Stimulated activated naive CD8-positive, alpha-beta T cell treated with anti-CD3 and anti-CD28 coated beads, Interleukin-15, Interleukin-2, amounts not matched to agents 100 U/mL and 50 U/mL, for 24 hours (primary cell): ENCODE results near the gene PIGT.
"Not testable (repeated sequence)": the region's sequence is repeated elsewhere in the genome, so short reads cannot be mapped to it uniquely, and the experiment has no call there.

ENCODE experiments used
- ATAC-seq: fragments of 150-1000 bp; cut with Tn5 transposase; one replicate; pipeline ENCODE4 v1.10.0; 2021
- DNase-seq: peaks from one replicate; pipeline ENCODE4 v3.0.0; 2021

PIGT gene

GRCh38 chr20:45462711-45463509 is 47.0 kb downstream of the PIGT start:
- no peak for ATAC-seq
- no peak for DNase-seq

DNA sequence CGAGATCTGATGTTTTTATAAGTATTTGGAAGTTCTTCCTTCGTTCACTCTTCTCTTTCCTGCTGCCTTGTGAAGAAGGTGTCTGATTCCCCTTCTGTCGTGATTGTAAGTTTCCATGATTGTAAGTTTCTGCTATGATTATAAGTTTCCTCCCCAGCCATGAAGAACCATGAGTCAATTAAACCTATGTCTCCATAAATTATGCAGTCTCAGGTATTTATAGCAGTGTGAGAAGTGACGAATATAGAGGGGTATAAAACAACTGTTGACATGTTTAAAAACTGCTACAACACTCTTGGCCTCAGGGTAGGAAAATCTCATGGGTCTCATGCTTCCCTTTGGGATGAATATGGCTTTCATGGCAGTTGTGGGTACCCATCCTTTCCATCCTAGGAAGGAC is 47.8 kb downstream of the PIGT start:
- ATAC-seq (peak; percentile 42), DNase-seq (no peak)

DNA sequence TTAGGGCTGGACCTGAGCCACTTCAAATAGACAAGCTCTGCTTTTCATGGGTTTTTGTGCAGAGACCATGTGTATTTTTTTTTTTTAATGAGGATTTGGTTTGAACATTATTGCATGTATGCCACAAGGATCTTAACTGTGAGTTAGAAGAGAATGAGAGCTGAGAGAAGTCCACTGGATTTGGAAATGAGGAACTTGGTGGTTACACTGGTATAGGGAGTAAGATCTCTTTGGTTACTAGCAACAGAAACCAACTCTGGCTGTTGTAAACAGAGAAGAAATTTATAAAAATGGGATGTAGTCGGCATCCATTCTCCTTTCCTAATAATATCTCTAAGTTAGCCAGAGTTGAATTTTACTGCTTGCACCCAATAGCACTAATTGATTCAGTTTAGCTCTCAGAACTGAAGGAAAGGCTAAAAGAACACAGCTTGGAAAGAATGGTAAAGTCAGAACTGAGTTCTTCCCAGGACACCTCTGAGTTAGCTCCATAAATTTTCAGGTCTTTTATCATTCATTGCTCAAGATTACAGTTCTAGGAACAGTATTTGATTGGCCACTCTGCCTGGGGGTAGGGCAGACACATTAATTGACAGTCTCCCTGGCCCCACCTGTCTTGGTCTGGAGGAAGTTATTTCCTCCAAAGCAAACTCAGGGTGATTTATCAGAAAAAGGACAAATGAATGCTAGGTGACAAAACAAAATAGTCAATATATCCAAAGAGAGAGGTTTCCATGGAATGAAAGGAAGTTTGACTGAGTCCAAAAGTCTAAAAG is 49.7 kb downstream of the PIGT start:
- DNase-seq = no peak

GRCh38 chr20:45467172-45467571 is 51.2 kb downstream of the PIGT start:
- no peak for ATAC-seq
- DNase-seq = no peak

More for the DNA sequence above, 49.7 kb downstream of the PIGT start:
- ATAC-seq = no peak

DNA sequence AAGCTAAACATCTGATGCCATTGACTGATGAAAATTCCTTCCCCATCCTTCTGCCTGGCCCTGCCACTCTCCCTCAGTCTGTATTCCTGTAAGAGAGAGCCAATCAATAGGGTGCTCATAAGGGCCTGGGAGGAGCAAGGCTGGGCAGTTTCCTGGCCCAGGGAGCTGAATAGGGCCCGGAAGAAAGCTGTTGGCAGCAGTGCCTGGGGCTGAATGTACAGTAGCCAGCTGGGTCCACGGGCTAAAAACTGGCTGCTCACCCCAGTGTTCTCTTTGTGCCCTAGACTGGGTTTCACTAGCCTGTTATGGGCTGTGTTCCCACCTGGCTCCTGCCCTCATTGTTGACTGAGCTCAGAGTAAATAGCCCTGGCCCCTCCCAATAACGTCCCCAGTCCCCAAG is 51.9 kb downstream of the PIGT start:
- DNase-seq (no peak), ATAC-seq (no peak)

GRCh38 chr20:45469336-45470261 is 53.7 kb downstream of the PIGT start, which contains the start of gene WFDC2:
TSS of gene WFDC2 (plus strand) at chr20:45469753. CDS start at chr20:45469782, 29 bp downstream.
- ATAC-seq (peak; percentile 10), DNase-seq (no peak)

GRCh38 chr20:45470262-45470931 is 54.5 kb downstream of the PIGT start:
- DNase-seq (peak; percentile 60), ATAC-seq (peak; percentile 86)

DNA sequence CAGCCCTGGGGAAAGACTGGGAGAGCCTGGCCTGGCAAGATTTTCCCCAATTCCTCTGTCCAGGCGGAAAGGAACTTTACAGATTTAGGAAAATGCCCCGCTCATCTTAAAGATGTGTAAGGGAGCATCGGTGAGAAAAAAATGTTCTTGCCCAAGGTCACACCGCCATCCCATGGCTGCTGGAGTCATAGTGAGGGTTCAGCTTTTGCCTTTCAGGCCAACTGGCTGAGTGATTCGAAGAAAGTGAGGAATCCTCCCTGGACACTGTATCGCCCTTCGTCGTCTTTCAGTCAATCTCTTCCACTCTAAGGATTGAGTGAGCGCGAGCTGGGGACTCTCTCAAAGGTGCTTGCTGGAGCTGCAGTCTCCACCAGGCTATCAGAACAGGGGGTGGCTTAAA is 55.0 kb downstream of the PIGT start:
- DNase-seq (peak; percentile 14), ATAC-seq (no peak)

DNA sequence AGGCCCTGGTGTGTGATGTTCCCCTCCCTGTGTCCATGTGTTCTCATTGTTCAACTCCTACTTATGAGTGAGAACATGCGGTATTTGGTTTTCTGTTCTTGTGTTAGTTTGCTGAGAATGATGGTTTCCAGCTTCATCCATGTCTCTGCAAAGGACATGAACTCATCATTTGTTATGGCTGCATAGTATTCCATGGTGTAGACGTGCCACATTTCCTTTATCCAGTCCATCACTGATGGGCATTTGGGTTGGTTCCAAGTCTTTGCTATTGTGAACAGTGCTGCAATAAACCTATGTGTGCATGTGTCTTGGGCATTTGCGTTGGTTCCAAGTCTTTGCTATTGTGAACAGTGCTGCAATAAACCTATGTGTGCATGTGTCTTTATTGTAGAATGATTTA is 56.3 kb downstream of the PIGT start:
- DNase-seq, ATAC-seq: not testable (repeated sequence)
